ENCODE measurements around the gene VPS37B. TPM values are rescaled to one million over a fixed set of nuclear protein-coding genes. Genes with fewer than 3 reads are reported as not detected.

The VPS37B gene
- total RNA-seq, 4 donors from 2014 or later: 23.4 to 47.4 (median 29.3) TPM

- H3K27me3 ChIP-seq: no peaks in the 10 kb centered on the region
- no peak for ATAC-seq
- peaks cover 0 to 3% (median 0%) of the 10 kb centered on the region in 3 donors for H3K4me1 ChIP-seq
- H3K9me3 ChIP-seq: no peaks in the 10 kb centered on the region
- no peak overlapping the region for H3K4me3 ChIP-seq
- TF ChIP-seq POLR2A (IDR thresholded peaks at IDR 0.05): no peak
- no peak for TF ChIP-seq POLR2AphosphoS5 (IDR thresholded peaks at IDR 0.05)
- TF ChIP-seq EP300 (IDR thresholded peaks at IDR 0.05): no peak
- TF ChIP-seq, protein P1, sequence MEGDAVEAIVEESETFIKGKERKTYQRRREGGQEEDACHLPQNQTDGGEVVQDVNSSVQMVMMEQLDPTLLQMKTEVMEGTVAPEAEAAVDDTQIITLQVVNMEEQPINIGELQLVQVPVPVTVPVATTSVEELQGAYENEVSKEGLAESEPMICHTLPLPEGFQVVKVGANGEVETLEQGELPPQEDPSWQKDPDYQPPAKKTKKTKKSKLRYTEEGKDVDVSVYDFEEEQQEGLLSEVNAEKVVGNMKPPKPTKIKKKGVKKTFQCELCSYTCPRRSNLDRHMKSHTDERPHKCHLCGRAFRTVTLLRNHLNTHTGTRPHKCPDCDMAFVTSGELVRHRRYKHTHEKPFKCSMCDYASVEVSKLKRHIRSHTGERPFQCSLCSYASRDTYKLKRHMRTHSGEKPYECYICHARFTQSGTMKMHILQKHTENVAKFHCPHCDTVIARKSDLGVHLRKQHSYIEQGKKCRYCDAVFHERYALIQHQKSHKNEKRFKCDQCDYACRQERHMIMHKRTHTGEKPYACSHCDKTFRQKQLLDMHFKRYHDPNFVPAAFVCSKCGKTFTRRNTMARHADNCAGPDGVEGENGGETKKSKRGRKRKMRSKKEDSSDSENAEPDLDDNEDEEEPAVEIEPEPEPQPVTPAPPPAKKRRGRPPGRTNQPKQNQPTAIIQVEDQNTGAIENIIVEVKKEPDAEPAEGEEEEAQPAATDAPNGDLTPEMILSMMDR (IDR thresholded peaks at IDR 0.05): no peak
- no peak overlapping the region for H3K27ac ChIP-seq
- H3K36me3 ChIP-seq: no peaks in the 10 kb centered on the region
- WGBS, 2 donors (ENCODE audit: low coverage in 1 of 2): 94 to 100% methylated on average over 2 to 6 of the region's 6 CpGs
These were observed 4.0 kb upstream of the VPS37B start for GRCh38 chr12:122899887-122900286.

DNA sequence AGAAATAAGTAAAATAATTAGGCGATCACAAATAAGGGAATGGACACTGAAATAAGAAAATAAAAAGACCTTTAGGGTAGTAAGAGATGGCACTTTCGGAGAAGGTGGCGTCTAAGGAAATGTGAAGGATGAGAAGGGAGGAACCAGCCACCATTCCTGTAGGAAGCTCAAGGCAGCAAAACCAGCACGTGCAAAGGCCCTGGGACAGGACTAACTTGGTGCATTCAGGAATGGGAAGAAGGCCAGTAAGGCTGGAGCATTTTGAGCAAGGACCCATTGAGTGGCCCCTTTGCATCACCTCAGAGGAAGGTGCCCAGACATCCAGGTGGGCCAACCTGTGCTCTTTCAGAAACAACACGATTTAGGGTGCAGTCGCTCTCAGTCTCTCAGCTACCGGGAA, 738 bp upstream of the VPS37B start:
- H3K9me3 ChIP-seq: no peaks in the 10 kb centered on the region
- TF ChIP-seq EP300 (IDR thresholded peaks at IDR 0.05) (no peak), POLR2AphosphoS5 (IDR thresholded peaks at IDR 0.05) (no peak), POLR2A (IDR thresholded peaks at IDR 0.05) (no peak)
- TF ChIP-seq, protein P1 (IDR thresholded peaks at IDR 0.05): no peak
- 90 to 100% methylated on average over 3 to 7 of the region's 7 CpGs for WGBS, 2 donors (ENCODE audit: low coverage in 1 of 2)
- ATAC-seq: no peak
- H3K27ac ChIP-seq: peak overlapping the region; percentile 17 to 94 (median 64)
- H3K27me3 ChIP-seq: no peaks in the 10 kb centered on the region
- no peak overlapping the region for H3K4me3 ChIP-seq
- H3K4me1 ChIP-seq: peaks cover 4 to 35% (median 23%) of the 10 kb centered on the region in 3 donors
- H3K36me3 ChIP-seq: no peaks in the 10 kb centered on the region

- ATAC-seq: peak; percentile 12
- 0% methylated on average over 9 of the region's 9 CpGs for WGBS, 2 donors (ENCODE audit: low coverage in 1 of 2)
- Histone ChIP-seq H3K27ac (peak overlapping the region; percentile 78 to 94 (median 91)), H3K4me1 (peaks cover 4 to 49% (median 34%) of the 10 kb centered on the region in 3 donors), H3K27me3 (no peaks in the 10 kb centered on the region), H3K9me3 (no peaks in the 10 kb centered on the region), H3K36me3 (no peaks in the 10 kb centered on the region), H3K4me3 (peak overlapping the region; percentile 74 to 95)
- TF ChIP-seq EP300 (IDR thresholded peaks at IDR 0.05): no peak
- no peak for TF ChIP-seq POLR2AphosphoS5 (IDR thresholded peaks at IDR 0.05)
- TF ChIP-seq, protein P1 (IDR thresholded peaks at IDR 0.05): no peak
- no peak for TF ChIP-seq POLR2A (IDR thresholded peaks at IDR 0.05)
These were observed 612 bp downstream of the VPS37B start for GRCh38 chr12:122895320-122895703.

DNA sequence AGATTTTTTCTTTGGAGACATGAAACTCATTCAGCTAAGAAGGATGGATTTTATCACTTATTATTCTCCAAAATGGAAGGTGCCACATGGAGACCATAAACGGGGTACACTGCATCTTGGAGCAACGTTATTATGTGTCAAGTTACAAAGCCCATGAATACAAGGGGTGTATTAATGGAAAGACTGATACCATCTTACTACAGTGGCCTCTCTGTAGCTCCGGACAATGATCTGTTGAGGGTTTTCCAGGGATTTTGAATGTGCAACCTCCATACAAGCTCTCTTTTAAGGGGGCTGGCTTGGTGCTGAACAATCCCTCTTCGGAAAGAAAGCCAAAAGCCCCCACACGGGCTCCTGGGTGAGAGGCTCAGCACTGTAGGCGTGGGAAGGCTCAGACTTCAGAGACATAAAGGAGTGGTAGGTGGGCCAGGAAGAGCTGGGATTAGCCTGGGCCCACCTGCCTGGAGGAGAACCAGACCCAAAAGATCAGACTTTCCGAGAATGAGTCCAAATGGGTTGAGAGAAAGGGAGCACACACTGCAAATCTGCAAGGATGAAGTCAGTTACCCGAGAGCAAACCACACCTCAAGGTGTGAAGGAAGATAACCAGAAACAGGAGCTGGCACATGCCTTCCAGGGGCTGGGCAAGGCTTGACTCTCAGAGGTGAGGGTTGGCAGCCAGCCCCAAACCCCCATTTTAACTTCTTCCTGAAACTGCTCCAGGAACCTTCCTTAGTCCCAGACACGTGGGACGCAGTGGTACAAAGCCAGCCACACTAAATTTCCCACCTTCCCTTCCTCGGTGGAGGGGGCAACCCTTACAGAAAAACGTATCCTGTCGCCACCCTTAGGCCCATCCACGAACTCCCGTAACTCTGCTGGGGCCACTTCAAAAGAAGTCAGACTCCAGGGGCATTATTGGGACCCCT, 1.5 kb downstream of the VPS37B start:
- Histone ChIP-seq H3K4me1 (peaks cover 4 to 57% (median 34%) of the 10 kb centered on the region in 3 donors), H3K4me3 (peak overlapping the region; percentile 74 to 95)
- WGBS, 2 donors (ENCODE audit: low coverage in 1 of 2): 17 to 26% methylated on average over 4 to 9 of the region's 15 CpGs

More for the DNA sequence above, 1.5 kb downstream of the VPS37B start:
- H3K36me3 ChIP-seq: no peaks in the 10 kb centered on the region
- peak overlapping the region; percentile 78 to 94 (median 91) for H3K27ac ChIP-seq
- no peaks in the 10 kb centered on the region for H3K9me3 ChIP-seq
- no peak for ATAC-seq
- no peaks in the 10 kb centered on the region for H3K27me3 ChIP-seq
- no peak for TF ChIP-seq POLR2A (IDR thresholded peaks at IDR 0.05)
- TF ChIP-seq, protein P1 (IDR thresholded peaks at IDR 0.05): peak in 1 of 4 experiments; percentile 13
- TF ChIP-seq POLR2AphosphoS5 (IDR thresholded peaks at IDR 0.05): no peak

Data from gastroesophageal sphincter (tissue), 4 donors.